Measurements from ENCODE around the gene STBD1. TPM values are rescaled to one million over a fixed set of nuclear protein-coding genes. Genes with fewer than 3 reads are reported as not detected.

The STBD1 gene
- total RNA-seq, 4 donors from 2014 or later: 2.3 to 11.1 (median 6.7) TPM

DNA sequence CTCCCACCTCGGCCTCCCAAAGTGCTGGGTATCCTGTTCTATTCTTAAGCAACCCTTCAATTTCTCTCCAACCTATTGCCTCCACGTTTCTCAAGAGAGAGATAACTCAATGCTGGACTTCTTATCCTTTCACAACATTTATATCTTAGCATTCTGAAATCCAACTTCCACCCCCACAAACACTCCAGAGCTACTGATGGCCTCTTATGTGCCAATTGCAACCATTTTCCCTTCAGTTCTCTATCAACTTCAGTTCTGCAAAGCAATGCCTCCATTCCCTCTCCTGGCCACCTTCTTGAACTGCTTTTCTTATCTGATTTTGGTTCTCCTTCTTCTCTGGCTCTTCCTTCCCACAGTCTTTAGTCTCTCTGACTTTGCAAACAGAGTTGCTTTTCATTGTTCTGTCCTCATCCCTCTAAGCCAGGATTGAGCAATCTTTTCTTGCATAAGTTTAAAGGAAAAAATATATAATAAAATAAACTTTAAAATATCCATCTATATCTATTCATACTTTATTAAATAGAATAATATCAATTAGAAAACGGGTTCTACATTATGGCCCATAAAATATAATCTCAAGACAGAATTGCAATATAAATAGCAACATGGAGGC, 3.6 kb upstream of the STBD1 start:
- 72 to 83% methylated on average over 3 of the region's 3 CpGs for WGBS, 2 donors
- no peak for DNase-seq (ENCODE audit: low spot score in 2 of 2)
- Histone ChIP-seq H3K27ac (no peak overlapping the region), H3K9me3 (peaks cover 0 to 4% (median 0%) of the 10 kb centered on the region in 4 donors), H3K36me3 (no peaks in the 10 kb centered on the region), H3K4me1 (peaks cover 0 to 20% (median 5%) of the 10 kb centered on the region in 4 donors), H3K27me3 (no peaks in the 10 kb centered on the region), H3K4me3 (no peak overlapping the region)
- TF ChIP-seq POLR2A (IDR thresholded peaks at IDR 0.05): no peak
- TF ChIP-seq CTCF (IDR thresholded peaks at IDR 0.05): no peak

GRCh38 chr4:76305033-76305687, 1.4 kb upstream of the STBD1 start:
- DNase-seq (ENCODE audit: low spot score in 2 of 2): no peak
- Histone ChIP-seq H3K36me3 (peaks cover 0 to 10% (median 0%) of the 10 kb centered on the region in 3 donors), H3K9me3 (no peaks in the 10 kb centered on the region), H3K4me3 (peak overlapping the region in 2 of 4 donors; percentile 73 to 77), H3K27me3 (no peaks in the 10 kb centered on the region), H3K4me1 (peaks cover 0 to 21% (median 5%) of the 10 kb centered on the region in 4 donors), H3K27ac (no peak overlapping the region)
- TF ChIP-seq EP300 (IDR thresholded peaks at IDR 0.05) (no peak), CTCF (IDR thresholded peaks at IDR 0.05) (no peak), POLR2A (IDR thresholded peaks at IDR 0.05) (no peak)
- WGBS, 2 donors: 87 to 89% methylated on average over 7 of the region's 7 CpGs

DNA sequence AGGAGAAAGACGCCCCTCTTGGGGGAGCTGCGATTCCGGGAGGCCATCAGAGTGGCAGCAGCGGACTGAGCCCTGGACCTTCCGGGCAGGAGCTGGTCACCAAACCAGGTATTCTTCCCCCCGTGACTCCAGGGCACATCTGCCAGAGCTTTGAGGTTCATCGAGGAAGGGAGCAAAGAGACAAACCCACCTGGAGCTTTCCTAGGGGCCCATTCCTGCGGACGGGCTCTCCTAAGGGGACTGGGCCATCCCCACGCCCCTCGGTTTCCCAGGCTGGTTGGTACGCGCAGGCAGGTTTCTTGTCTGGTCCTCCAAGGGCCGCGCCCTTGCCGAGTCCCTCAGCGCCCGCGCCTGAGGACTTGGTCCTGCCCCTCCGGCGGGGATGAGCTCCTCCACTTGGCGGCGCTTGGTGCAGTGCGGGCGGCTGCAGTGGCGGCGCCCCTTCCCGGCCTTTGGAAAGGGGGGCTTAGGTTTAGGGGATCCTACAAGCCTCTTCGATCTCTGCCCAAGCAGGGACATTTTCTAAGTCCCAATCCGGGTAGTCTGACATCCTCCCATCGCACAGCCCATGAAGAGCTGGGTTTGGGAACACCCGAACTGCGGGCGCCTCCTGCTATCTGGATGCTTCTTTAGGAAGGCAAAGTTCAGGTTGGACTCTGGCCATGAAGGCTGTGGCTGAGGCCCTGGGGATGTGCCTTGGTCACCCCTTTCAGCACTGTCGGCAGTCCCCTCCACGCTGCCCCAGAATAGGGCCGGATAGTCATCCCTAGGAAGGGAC, 538 bp downstream of the STBD1 start:
- Histone ChIP-seq H3K27ac (peak overlapping the region; percentile 11 to 83 (median 74)), H3K27me3 (no peaks in the 10 kb centered on the region), H3K4me3 (peak overlapping the region; percentile 48 to 77 (median 72)), H3K36me3 (peaks cover 0 to 16% (median 0%) of the 10 kb centered on the region in 3 donors), H3K9me3 (no peaks in the 10 kb centered on the region), H3K4me1 (peaks cover 0 to 21% (median 5%) of the 10 kb centered on the region in 4 donors)
- peak in 1 of 2 donors; percentile 12 for DNase-seq (ENCODE audit: low spot score in 2 of 2)
- WGBS, 2 donors: 10 to 20% methylated on average over 15 to 18 of the region's 37 CpGs
- no peak for TF ChIP-seq POLR2A (IDR thresholded peaks at IDR 0.05)
- TF ChIP-seq EP300 (IDR thresholded peaks at IDR 0.05): no peak
- peak in 1 of 5 experiments; percentile 31 for TF ChIP-seq CTCF (IDR thresholded peaks at IDR 0.05)

- H3K27ac ChIP-seq: peak overlapping the region in 2 of 4 donors; percentile 79 to 83
- peaks cover 0 to 16% (median 0%) of the 10 kb centered on the region in 3 donors for H3K36me3 ChIP-seq
- TF ChIP-seq EP300 (IDR thresholded peaks at IDR 0.05) (no peak), POLR2A (IDR thresholded peaks at IDR 0.05) (no peak), CTCF (IDR thresholded peaks at IDR 0.05) (no peak)
- peaks cover 0 to 21% (median 5%) of the 10 kb centered on the region in 4 donors for H3K4me1 ChIP-seq
- 39 to 44% methylated on average over 4 of the region's 4 CpGs for WGBS, 2 donors
- DNase-seq (ENCODE audit: low spot score in 2 of 2): no peak
- peak overlapping the region in 3 of 4 donors; percentile 70 to 77 (median 73) for H3K4me3 ChIP-seq
- no peaks in the 10 kb centered on the region for H3K27me3 ChIP-seq
- H3K9me3 ChIP-seq: no peaks in the 10 kb centered on the region
These were observed 1.1 kb downstream of the STBD1 start for GRCh38 chr4:76307660-76308014.

Measured in tibial nerve (tissue), 4 donors.